Stomach (tissue), 4 donors: ENCODE measurements around the gene LRP10.
"Not testable (repeated sequence)": the region's sequence is repeated elsewhere in the genome, so short reads cannot be mapped to it uniquely, and the experiment has no call there.

Source experiments
- CTCF ChIP-seq, 7 experiments: fragments of 450-650 bp in 4 of 7; fragments of 200-600 bp in 3 of 7; sonication (generic) in 3 of 7; IDR thresholded peaks; one replicate each; pipeline ENCODE4 v1.5.1; 2016 to 2019; ENCODE audit warnings: antibody characterized with exemption in 7 of 7, control low read depth in 2 of 7, mild to moderate bottlenecking in 1 of 7
- POLR2A ChIP-seq, 4 donors: fragments of 450-650 bp; IDR thresholded peaks; one replicate each; pipeline ENCODE4 v1.6.1; 2016; ENCODE audit warnings: antibody characterized with exemption in 4 of 4, control low read depth in 2 of 4, mild to moderate bottlenecking in 1 of 4, moderate library complexity in 1 of 4

GRCh38 chr14:22914836-22915235, 43.3 kb downstream of the LRP10 start:
- not testable (repeated sequence) for TF ChIP-seq CTCF, POLR2A (IDR thresholded peaks at IDR 0.05)
